H1 (cell line): ENCODE results near the gene TNFRSF6B. TPM values are rescaled to one million over a fixed set of nuclear protein-coding genes. Genes with fewer than 3 reads are reported as not detected.

Experiments used
- CHD7 ChIP-seq: fragments of 300-600 bp; sonication (generic); IDR thresholded peaks from 2 replicates; pipeline ENCODE4 v1.7.1; 2012; ENCODE audit warnings: low read length, moderate library complexity, mild to moderate bottlenecking, inconsistent platforms; ENCODE audit not compliant: insufficient replicate concordance
- EZH2 ChIP-seq: fragments of 200-600 bp; sonication (generic); IDR thresholded peaks from 2 replicates; pipeline ENCODE4 v1.7.1; 2012; ENCODE audit warnings: low read depth, mild to moderate bottlenecking, moderate library complexity, low read length, inconsistent platforms; ENCODE audit not compliant: severe bottlenecking
- MAFK ChIP-seq: IDR thresholded peaks from 2 replicates; pipeline ENCODE4 v1.6.1; 2012; ENCODE audit warnings: low read depth, mild to moderate bottlenecking, improper control_type of control experiment, low read length
- MAX ChIP-seq: IDR thresholded peaks from 2 replicates; pipeline ENCODE4 v1.6.1; 2012; ENCODE audit warnings: inconsistent platforms
- PHF8 ChIP-seq: fragments of 200-600 bp; sonication (generic); conservative IDR thresholded peaks from 2 replicates; pipeline ENCODE4 v1.7.1; 2012; ENCODE audit warnings: low read depth, mild to moderate bottlenecking, inconsistent platforms, low read length, moderate library complexity
- RBBP5 ChIP-seq: IDR thresholded peaks from 2 replicates; pipeline ENCODE4 v1.7.1; 2012; ENCODE audit warnings: low read depth, mild to moderate bottlenecking, inconsistent platforms, low read length, moderate library complexity, borderline replicate concordance
- RNF2 ChIP-seq: fragments of 200-900, 300-1000 bp; sonication (generic); IDR thresholded peaks from 2 replicates; pipeline ENCODE4 v1.7.1; 2016; ENCODE audit warnings: borderline replicate concordance, low read depth, mild to moderate bottlenecking, antibody characterized with exemption, low read length; ENCODE audit not compliant: poor library complexity, severe bottlenecking; ENCODE audit errors: missing control alignments
- SIRT6 ChIP-seq: IDR thresholded peaks from one replicate; pipeline ENCODE4 v1.7.1; 2012; ENCODE audit warnings: low read length, inconsistent platforms
- polyA plus RNA-seq, 7 experiments: library from polyadenylated mRNA; depleted of rRNA in 3 of 7; stranded (reverse) in 5 of 7; unstranded in 2 of 7; fragments of >200 nt in 5 of 7; fragments of 200-250 nt in 2 of 7; gene quantifications; 1 replicate in 5 of 7; 2 replicates in 1 of 7; 4 replicates in 1 of 7; pipeline versions ENCODE4 v1.2.1 to v1.2.3, GENCODE V29; 2011 to 2013; ENCODE audit warnings: missing spikeins in 2 of 7, mixed read lengths in 2 of 7
- total RNA-seq: library from RNA; stranded (reverse); fragmentation: NEBNext Ultra II Directional; extraction: Animal tissue kit (Norgen Biotek cat#: 25700); gene quantifications from 2 replicates; pipeline ENCODE4 v1.2.1, GENCODE V29; 2021

The TNFRSF6B gene
- total and polyA plus RNA-seq, 2 of the 8 experiments (the other 6 are each of a cell fraction or from before 2014, with no cell fraction given) = 3.1 TPM; not detected in 1

GRCh38 chr20:63707558-63708300 is 11.3 kb downstream of the TNFRSF6B start, which contains the start of the genes ARFRP1 and ZGPAT (continued):
- TF ChIP-seq CHD7 (no peak), MAX (peak; percentile 56; the same call in 1 of the 2 replicates), PHF8 (peak; percentile 70), MAFK (no peak), EZH2 (no peak), RNF2 (no peak), RBBP5 (peak; percentile 47; the same call in 1 of the 2 replicates), SIRT6 (no peak)
